Kidney (tissue), 14 donors: ENCODE measurements around the gene CD163L1. TPM values are rescaled to one million over a fixed set of nuclear protein-coding genes. Genes with fewer than 3 reads are reported as not detected.

Experiments used
- DNase-seq, 5 donors: peaks; one replicate each; pipeline ENCODE4 v3.0.0-alpha.2; 2013 to 2020
- FAIRE-seq: peaks from 2 replicates; lab custom pipeline; 2012; peaks lifted over from hg19 to GRCh38; lab: Jason Lieb, UNC
- H3K27ac ChIP-seq, 2 donors: one replicate each; pipeline ENCODE4 v1.7.0; 2013; ENCODE audit warnings: low read depth in 2 of 2, low read length in 2 of 2, inconsistent platforms in 1 of 2
- H3K27me3 ChIP-seq: one replicate; pipeline ENCODE4 v1.7.1; 2013; ENCODE audit warnings: low read length, inconsistent platforms; ENCODE audit not compliant: control insufficient read depth, insufficient read depth
- H3K36me3 ChIP-seq, 3 donors: one replicate each; pipeline versions ENCODE4 v1.7.0 to v1.7.1; 2013; ENCODE audit warnings: low read length in 3 of 3, control low read depth in 1 of 3, inconsistent platforms in 1 of 3; ENCODE audit not compliant: insufficient read depth in 3 of 3, control insufficient read depth in 2 of 3
- H3K4me1 ChIP-seq, 3 donors: one replicate each; pipeline versions ENCODE4 v1.7.0 to v1.7.1; 2013; ENCODE audit warnings: low read length in 3 of 3, inconsistent platforms in 1 of 3, low read depth in 1 of 3; ENCODE audit not compliant: control insufficient read depth in 2 of 3, insufficient read depth in 2 of 3
- H3K4me3 ChIP-seq, 3 donors: one replicate each; pipeline versions ENCODE4 v1.7.0 to v1.8.1; 2013; ENCODE audit warnings: low read length in 3 of 3, control low read depth in 1 of 3, inconsistent platforms in 1 of 3
- H3K9ac ChIP-seq, 3 donors: one replicate each; pipeline versions ENCODE4 v1.7.0 to v1.7.1; 2013; ENCODE audit warnings: low read length in 3 of 3, control low read depth in 1 of 3, inconsistent platforms in 1 of 3
- H3K9me3 ChIP-seq, 3 donors: one replicate each; pipeline versions ENCODE4 v1.7.0 to v1.7.1; 2013; ENCODE audit warnings: low read length in 3 of 3, control low read depth in 1 of 3, inconsistent platforms in 1 of 3; ENCODE audit not compliant: control insufficient read depth in 2 of 3, insufficient read depth in 1 of 3
- CTCF ChIP-seq: IDR thresholded peaks from 3 replicates; pipeline ENCODE4 v1.5.1; 2012; ENCODE audit warnings: mild to moderate bottlenecking, moderate library complexity, borderline replicate concordance; ENCODE audit not compliant: insufficient read depth; ENCODE audit errors: extremely low read depth
- intact Hi-C: fragments of 100-400 bp; cut with DNase I; formaldehyde crosslinking; loops from one replicate; pipeline ENCODE4 v1.11.1; 2022
- polyA plus RNA-seq: library from polyadenylated mRNA; stranded (reverse); fragments of 350-450 nt; fragmentation: Illumina TruSeq; extraction: RNeasy Lipid Tissue Mini Kit (QIAGEN cat#74804); gene quantifications from one replicate; pipeline ENCODE4 v1.2.3, GENCODE V29; 2014; ENCODE audit warnings: low read depth, low replicate concordance; ENCODE audit not compliant: insufficient read depth
- total RNA-seq: library from RNA; stranded (reverse); fragmentation: NEBNext Ultra II Directional; extraction: Animal tissue kit (Norgen Biotek cat#: 25700); gene quantifications from one replicate; pipeline ENCODE4 v1.2.1, GENCODE V29; 2021
- donor health status: control.
- donor health status: control.
- donor health status: control.
- donor health status: control.
- donor health status: control.
- donor health status: DM: yes; HTN: yes; CAD: no.
- donor health status: Normal renal cell carcinoma (clear cell type).

Gene CD163L1
- total and polyA plus RNA-seq, 2 donors from 2014 or later = 7.0 to 8.5 TPM

DNA sequence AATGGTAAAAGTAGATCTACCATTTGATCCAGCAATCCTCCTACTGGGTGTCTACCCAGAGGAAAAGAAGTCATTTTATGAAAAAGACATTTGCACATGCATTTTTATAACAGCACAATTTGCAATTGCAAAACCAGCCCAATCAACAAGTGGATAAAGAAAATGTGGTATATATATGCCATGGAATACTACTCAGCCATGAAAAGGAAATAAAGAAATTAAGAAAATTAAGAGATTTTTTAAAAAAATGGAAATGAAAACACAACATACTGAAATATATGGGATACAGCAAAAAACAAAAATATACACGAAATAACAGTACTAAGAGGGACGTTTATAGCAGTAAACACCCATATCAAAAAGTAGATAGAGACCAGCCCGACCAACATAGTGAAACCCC, 81.2 kb downstream of the CD163L1 start:
- Histone ChIP-seq H3K9me3 (peaks cover 0 to 5% (median 0%) of the 10 kb centered on the region in 3 donors), H3K9ac (no peak overlapping the region), H3K27me3 (no peaks in the 10 kb centered on the region), H3K4me1 (no peaks in the 10 kb centered on the region), H3K36me3 (no peaks in the 10 kb centered on the region), H3K4me3 (no peak overlapping the region), H3K27ac (no peak overlapping the region)
- DNase-seq = no peak
- intact Hi-C loops = no loop called here
- no peak for TF ChIP-seq CTCF
- no peak for FAIRE-seq

- no peak for TF ChIP-seq CTCF
- H3K27ac ChIP-seq = no peak overlapping the region
- FAIRE-seq (no peak), DNase-seq (no peak)
- H3K4me1 ChIP-seq = no peaks in the 10 kb centered on the region
- H3K36me3 ChIP-seq = no peaks in the 10 kb centered on the region
- intact Hi-C loops = no loop called here
- no peaks in the 10 kb centered on the region for H3K27me3 ChIP-seq
- H3K4me3 ChIP-seq = no peak overlapping the region
- peaks cover 0 to 5% (median 0%) of the 10 kb centered on the region in 3 donors for H3K9me3 ChIP-seq
- H3K9ac ChIP-seq = no peak overlapping the region
Observed at GRCh38 chr12:7361265-7361664, 82.7 kb downstream of the CD163L1 start.

DNA sequence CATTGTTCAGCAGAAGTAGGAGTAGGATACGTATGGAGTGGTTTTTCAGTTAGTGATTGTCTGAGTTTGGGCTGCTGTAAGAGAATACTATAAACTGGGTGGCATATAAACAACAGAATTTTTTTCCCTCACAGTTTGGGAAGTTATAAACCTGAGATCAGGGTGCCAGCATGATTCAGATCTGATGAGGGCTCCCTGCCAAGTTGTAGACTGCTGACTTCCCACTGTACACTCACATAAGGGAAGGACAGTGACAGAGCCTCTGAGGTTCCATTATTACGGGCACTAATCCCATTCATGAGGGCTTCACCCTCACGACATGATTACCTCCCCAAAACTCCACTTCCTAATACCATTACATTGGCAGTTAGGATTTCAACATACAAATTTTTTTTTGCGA, 89.4 kb downstream of the CD163L1 start:
- Histone ChIP-seq H3K27me3 (no peaks in the 10 kb centered on the region), H3K9me3 (no peaks in the 10 kb centered on the region), H3K36me3 (no peaks in the 10 kb centered on the region), H3K4me3 (no peak overlapping the region), H3K4me1 (no peaks in the 10 kb centered on the region), H3K9ac (no peak overlapping the region), H3K27ac (no peak overlapping the region)
- FAIRE-seq (no peak), DNase-seq (no peak)
- intact Hi-C loops = no loop called here
- no peak for TF ChIP-seq CTCF

GRCh38 chr12:7352661-7353060, 91.3 kb downstream of the CD163L1 start:
- TF ChIP-seq CTCF = no peak
- Histone ChIP-seq H3K27me3 (no peaks in the 10 kb centered on the region), H3K9ac (no peak overlapping the region), H3K4me3 (no peak overlapping the region), H3K27ac (no peak overlapping the region), H3K9me3 (no peaks in the 10 kb centered on the region), H3K4me1 (no peaks in the 10 kb centered on the region), H3K36me3 (no peaks in the 10 kb centered on the region)
- no peak for FAIRE-seq
- intact Hi-C loops = no loop called here
- DNase-seq = no peak
